H1 (cell line): ENCODE data around the gene RHOC.

Experiments used
- CTCF ChIP-seq, 3 experiments: IDR thresholded peaks; 1 replicate in 2 of 3; 2 replicates in 1 of 3; pipeline versions ENCODE4 v1.5.1 to v1.6.1; 2011; ENCODE audit warnings: low read length in 3 of 3, mild to moderate bottlenecking in 3 of 3, inconsistent platforms in 2 of 3, low read depth in 1 of 3, moderate library complexity in 1 of 3; ENCODE audit not compliant: insufficient read depth in 1 of 3; ENCODE audit errors: control extremely low read depth in 1 of 3
- EGR1 ChIP-seq: IDR thresholded peaks from 2 replicates; pipeline ENCODE4 v1.6.1; 2011; ENCODE audit warnings: low read depth, low read length, borderline replicate concordance
- EZH2 ChIP-seq: fragments of 200-600 bp; sonication (generic); IDR thresholded peaks from 2 replicates; pipeline ENCODE4 v1.7.1; 2012; ENCODE audit warnings: low read depth, mild to moderate bottlenecking, moderate library complexity, low read length, inconsistent platforms; ENCODE audit not compliant: severe bottlenecking
- FOSL1 ChIP-seq: IDR thresholded peaks from 2 replicates; pipeline ENCODE4 v1.6.1; 2011; ENCODE audit warnings: mild to moderate bottlenecking, low read depth, low read length, moderate library complexity; ENCODE audit not compliant: insufficient read depth
- PHF8 ChIP-seq: fragments of 200-600 bp; sonication (generic); conservative IDR thresholded peaks from 2 replicates; pipeline ENCODE4 v1.7.1; 2012; ENCODE audit warnings: low read depth, mild to moderate bottlenecking, inconsistent platforms, low read length, moderate library complexity
- SIN3A ChIP-seq, 2 experiments: IDR thresholded peaks in 1 of 2; conservative IDR thresholded peaks in 1 of 2; 2 replicates each; pipeline ENCODE4 v1.6.1; 2011 to 2012; ENCODE audit warnings: low read length in 2 of 2, improper control_type of control experiment in 1 of 2, low read depth in 1 of 2, mild to moderate bottlenecking in 1 of 2

GRCh38 chr1:112676543-112676942 lies 30.4 kb downstream of the RHOC start:
- TF ChIP-seq CTCF (IDR thresholded peaks at IDR 0.05; ENCODE audit: control extremely low read depth in 1 of 3, insufficient read depth in 1 of 3, low read depth in 1 of 3, low read length in 3 of 3) (no peak), PHF8 (no peak), SIN3A (conservative IDR thresholded peaks at IDR 0.05 in 1 of 2, IDR thresholded peaks at IDR 0.05 in 1 of 2; ENCODE audit: low read depth in 1 of 2, low read length in 2 of 2) (no peak), EGR1 (no peak), EZH2 (no peak), FOSL1 (no peak)
